ENCODE measurements around the gene SPATC1L.

GRCh38 chr21:46226920-46227599 lies 42.8 kb upstream of the SPATC1L start:
- TF ChIP-seq EP300 (conservative IDR thresholded peaks at IDR 0.05; ENCODE audit: poor library complexity, severe bottlenecking) (no peak), CTCF (IDR thresholded peaks at IDR 0.05; ENCODE audit: poor library complexity, severe bottlenecking) (no peak), SMC3 (conservative IDR thresholded peaks at IDR 0.05; ENCODE audit: poor library complexity) (no peak), RAD21 (conservative IDR thresholded peaks at IDR 0.05) (no peak)
